Posterior cingulate gyrus (tissue), 11 donors: ENCODE measurements around the gene ABHD12.
A peak's percentile ranks its signal among the peaks of the same experiment; 100 is the strongest.
"Not testable (repeated sequence)": the region's sequence is repeated elsewhere in the genome, so short reads cannot be mapped to it uniquely, and the experiment has no call there.

Experiments
- DNase-seq, 10 donors: peaks; one replicate each; pipeline versions ENCODE4 v3.0.0 to v3.0.0-alpha.2; 2020 to 2021; ENCODE audit warnings: mixed read lengths in 3 of 10
- intact Hi-C: fragments of 100-400 bp; cut with DNase I; formaldehyde crosslinking; loops from one replicate; pipeline ENCODE4 v1.15.1; 2023

Gene ABHD12

DNA sequence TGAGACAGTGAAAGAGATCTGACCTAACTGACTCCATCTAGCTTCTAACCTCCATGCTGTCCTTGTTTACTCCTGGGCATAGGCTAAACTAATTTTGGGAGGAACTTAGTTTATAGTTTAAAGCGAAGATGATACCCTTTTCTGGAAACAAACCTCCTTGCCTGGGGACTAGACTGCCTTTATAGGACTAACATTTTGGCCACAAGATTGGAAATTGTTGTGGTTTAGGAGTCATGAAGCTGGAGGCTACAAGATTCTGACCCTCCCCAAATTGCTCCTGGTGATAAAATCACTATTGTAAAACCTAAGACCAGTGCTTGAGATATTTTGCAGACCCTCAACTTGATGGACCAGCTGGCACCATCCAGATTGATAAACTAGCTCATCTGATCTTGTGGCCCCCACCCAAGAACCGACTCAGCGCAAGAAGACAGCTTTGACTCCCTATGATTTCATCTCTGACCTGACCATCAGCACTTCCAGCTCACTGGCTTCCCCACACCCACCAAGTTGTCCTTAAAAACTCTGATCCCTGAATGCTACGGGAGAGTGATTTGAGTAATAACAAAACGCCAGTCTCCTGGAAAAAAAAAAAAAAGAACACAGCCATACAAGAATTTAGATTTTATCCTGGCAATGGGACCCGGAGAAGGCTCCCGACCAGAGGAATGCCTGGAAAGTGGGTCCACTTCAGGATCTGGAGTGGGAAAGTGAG is 63.0 kb downstream of the ABHD12 start:
- peak in 1 of 10 donors; percentile 33 for DNase-seq
- intact Hi-C loops, result no loop called here

DNA sequence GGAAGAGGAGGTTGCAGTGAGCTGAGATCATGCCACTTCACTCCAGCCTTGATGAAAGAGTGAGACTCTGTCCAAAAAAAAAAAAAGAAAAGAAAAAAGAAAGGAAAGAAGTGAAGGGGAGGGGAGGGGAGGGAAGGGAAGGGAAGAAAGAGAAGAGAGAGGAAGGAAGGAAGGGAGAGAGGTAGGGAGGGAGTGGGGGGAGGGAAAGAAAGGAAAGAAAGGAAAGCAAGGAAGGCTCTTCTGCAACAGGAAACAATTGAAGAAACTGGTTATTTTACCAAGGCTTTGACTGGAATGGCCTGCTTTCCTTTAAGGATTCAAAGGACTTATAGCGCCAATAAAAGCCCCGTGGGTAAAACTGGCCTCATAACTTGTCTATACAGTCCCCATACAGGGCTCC is 64.6 kb downstream of the ABHD12 start:
- DNase-seq, result no peak
- intact Hi-C loops, result no loop called here

- DNase-seq, result no peak
- intact Hi-C loops, result no loop called here
These were observed 65.6 kb downstream of the ABHD12 start for GRCh38 chr20:25325073-25325472.

- intact Hi-C loops, result no loop called here
- peak in 2 of 10 donors; percentile 35 to 83 for DNase-seq
These were observed 66.2 kb downstream of the ABHD12 start for GRCh38 chr20:25324412-25324811.

- intact Hi-C loops, result no loop called here
- no peak for DNase-seq
These were observed 67.0 kb downstream of the ABHD12 start for GRCh38 chr20:25323496-25324246.

- no peak for DNase-seq
- intact Hi-C loops, result no loop called here
These were observed 68.6 kb downstream of the ABHD12 start for GRCh38 chr20:25321991-25322390.

DNA sequence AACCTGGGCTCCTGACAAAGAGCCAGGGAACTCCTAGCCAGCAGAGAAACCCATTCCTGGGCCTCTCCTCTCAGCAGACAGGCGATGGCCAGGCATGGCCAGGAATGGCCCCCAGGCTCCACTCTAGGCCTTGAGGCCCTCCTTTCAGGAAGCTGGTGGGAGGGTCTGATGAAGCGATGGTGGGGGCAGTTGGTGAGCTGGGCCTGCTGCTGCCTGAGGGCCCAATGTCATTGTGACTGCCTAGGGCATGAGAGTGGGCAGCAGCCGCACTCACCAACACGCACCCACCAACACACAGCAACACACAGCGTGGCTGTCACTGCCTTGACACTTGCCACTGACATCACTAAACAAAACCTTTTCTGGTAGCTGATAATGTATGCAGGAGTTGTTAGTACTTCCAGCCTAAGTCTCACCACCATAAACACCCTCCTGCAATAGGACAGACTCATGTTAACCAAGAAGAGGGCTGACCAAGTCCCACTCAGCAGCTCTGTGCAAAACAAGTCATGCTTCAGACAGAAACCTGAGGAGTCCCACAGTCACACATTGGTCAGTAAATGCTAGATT is 69.3 kb downstream of the ABHD12 start:
- peak in 3 of 10 donors; percentile 11 to 72 (median 55) for DNase-seq
- intact Hi-C loops, result no loop called here

- peak in 3 of 10 donors; percentile 59 to 85 (median 59) for DNase-seq
- intact Hi-C loops, result no loop called here
These were observed 70.4 kb downstream of the ABHD12 start for GRCh38 chr20:25320035-25320800.

- peak in 2 of 10 donors; percentile 70 to 87 for DNase-seq
- intact Hi-C loops, result no loop called here
These were observed 71.2 kb downstream of the ABHD12 start for GRCh38 chr20:25319241-25320034.

DNA sequence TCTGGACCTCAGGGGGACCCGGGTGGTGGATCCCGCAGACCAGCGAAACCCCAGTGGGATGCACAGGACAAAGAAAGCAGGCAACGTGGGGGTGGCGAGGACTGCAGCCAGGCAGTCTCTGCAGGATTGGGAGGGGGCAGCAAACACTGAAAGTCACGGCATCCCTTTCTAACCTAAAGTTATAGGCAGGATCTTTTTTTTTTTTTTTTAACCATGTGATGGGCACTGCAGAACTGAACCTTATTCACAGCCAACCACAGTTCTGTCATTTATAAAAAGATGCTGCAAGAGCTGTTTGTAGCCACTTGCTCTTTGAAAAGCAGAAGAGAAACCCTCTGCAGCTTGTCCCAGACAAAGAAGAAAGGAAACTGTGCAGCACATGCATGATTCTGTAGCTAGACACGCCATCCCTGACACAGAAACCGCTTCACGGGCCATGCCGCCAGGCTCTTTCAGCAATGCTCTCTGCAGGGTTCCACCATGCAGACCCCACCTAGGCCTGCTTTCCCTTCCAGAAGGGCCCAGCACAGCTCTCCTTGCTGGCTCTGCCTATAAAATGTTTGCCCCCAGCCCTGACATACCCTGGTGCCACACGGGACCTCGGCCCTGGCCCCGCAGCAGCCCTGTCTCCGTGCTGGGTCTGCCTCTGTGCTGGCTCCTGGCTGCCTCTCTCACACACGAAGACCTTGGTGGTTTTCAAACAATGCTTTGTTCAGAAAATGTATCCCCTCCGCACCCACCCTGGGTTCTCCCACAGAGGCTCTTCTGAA is 72.0 kb downstream of the ABHD12 start:
- intact Hi-C loops, result no loop called here
- peak in 3 of 10 donors; percentile 72 to 83 (median 76) for DNase-seq

DNA sequence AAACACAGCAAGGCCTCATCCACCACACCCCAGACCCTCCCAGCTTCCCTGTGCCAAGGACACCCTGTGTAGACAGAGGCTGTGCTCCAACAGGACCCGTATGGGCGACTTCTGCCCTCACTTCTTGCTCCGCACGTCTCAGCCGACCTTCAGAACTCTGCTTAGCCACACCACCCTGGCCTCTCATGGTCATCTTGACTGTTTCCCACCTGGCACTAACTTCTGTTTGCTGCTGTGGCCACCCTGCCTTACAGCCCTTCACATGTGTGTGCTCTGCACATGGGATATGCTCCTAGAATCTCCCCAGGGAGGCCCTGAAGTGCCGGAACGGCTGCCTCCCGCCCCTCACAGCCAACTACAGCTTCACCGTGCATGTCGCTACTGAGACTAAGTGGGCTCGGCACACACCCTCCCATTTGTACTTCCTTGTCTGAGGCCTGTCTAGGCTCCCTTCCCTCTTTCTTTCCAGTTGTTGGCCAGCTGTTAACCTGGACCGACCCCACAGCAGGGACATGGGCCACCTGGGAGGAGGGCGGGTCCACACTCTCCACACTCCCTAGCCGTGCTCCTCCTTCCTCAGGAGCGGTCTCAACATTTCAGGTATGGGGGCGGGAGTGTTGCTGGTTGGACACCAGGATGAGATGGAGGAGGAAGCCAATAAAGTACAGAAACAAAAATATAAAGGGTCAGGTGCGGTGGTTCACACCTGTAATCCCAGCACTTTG is 73.1 kb downstream of the ABHD12 start:
- intact Hi-C loops, result no loop called here
- peak in 3 of 10 donors; percentile 26 to 75 (median 55) for DNase-seq

- intact Hi-C loops, result no loop called here
- peak in 3 of 10 donors; percentile 9 to 62 (median 31) for DNase-seq
These were observed 74.0 kb downstream of the ABHD12 start for GRCh38 chr20:25316506-25317190.

GRCh38 chr20:25315418-25316210 is 75.0 kb downstream of the ABHD12 start:
- intact Hi-C loops, result no loop called here
- peak in 4 of 10 donors; percentile 6 to 58 (median 54) for DNase-seq

GRCh38 chr20:25314497-25315417 is 75.9 kb downstream of the ABHD12 start:
- intact Hi-C loops, result no loop called here
- DNase-seq, result peak in 5 of 10 donors; percentile 4 to 80 (median 37)

GRCh38 chr20:25313593-25313992 is 77.0 kb downstream of the ABHD12 start:
- intact Hi-C loops, result no loop called here
- DNase-seq, result peak in 2 of 10 donors; percentile 6 to 39

DNA sequence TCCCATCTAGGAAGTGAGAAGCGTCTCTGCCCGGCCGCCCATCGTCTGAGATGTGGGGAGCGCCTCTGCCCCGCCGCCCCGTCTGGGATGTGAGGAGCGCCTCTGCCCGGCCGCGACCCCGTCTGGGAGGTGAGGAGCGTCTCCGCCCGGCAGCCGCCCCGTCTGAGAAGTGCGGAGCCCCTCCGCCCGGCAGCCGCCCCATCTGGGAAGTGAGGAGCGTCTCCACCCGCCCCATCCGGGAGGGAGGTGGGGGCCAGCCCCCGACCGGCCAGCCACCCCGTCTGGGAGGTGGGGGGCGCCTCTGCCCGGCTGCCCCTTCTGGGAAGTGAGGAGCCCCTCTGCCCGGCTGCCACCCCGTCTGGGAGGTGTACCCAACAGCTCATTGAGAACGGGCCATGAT is 77.9 kb downstream of the ABHD12 start:
- peak in 5 of 10 donors; percentile 1 to 79 (median 47) for DNase-seq
- intact Hi-C loops, result not testable (repeated sequence)
